Parathyroid adenoma (tissue), 2 donors: Measurements from ENCODE around the gene CNOT6L.

ENCODE experiments used
- H2AFZ ChIP-seq: fragments of 300-600 bp; sonication (generic); one replicate; pipeline ENCODE4 v1.7.0; 2017; ENCODE audit warnings: antibody characterized with exemption, mild to moderate bottlenecking
- H3K27ac ChIP-seq: fragments of 300-600 bp; sonication (generic); one replicate; pipeline ENCODE4 v1.7.0; 2017
- H3K27me3 ChIP-seq: fragments of 300-600 bp; sonication (generic); one replicate; pipeline ENCODE4 v1.7.0; 2017; ENCODE audit warnings: low read length; ENCODE audit not compliant: control insufficient read depth, insufficient read depth
- H3K36me3 ChIP-seq: fragments of 300-600 bp; sonication (generic); one replicate; pipeline ENCODE4 v1.7.0; 2017; ENCODE audit warnings: low read length; ENCODE audit not compliant: control insufficient read depth, insufficient read depth
- H3K4me1 ChIP-seq: fragments of 300-600 bp; sonication (generic); one replicate; pipeline ENCODE4 v1.7.0; 2017; ENCODE audit warnings: control low read depth
- H3K4me2 ChIP-seq: fragments of 300-600 bp; sonication (generic); one replicate; pipeline ENCODE4 v1.7.0; 2017; ENCODE audit warnings: low read length
- H3K4me3 ChIP-seq: fragments of 300-600 bp; sonication (generic); one replicate; pipeline ENCODE4 v1.7.0; 2017; ENCODE audit warnings: low read depth, low read length
- H3K79me2 ChIP-seq: fragments of 300-600 bp; sonication (generic); one replicate; pipeline ENCODE4 v1.7.0; 2017; ENCODE audit warnings: control low read depth
- H3K9ac ChIP-seq: fragments of 300-600 bp; sonication (generic); one replicate; pipeline ENCODE4 v1.7.0; 2017; ENCODE audit warnings: mild to moderate bottlenecking
- H3K9me3 ChIP-seq: fragments of 300-600 bp; sonication (generic); one replicate; pipeline ENCODE4 v1.7.0; 2017; ENCODE audit warnings: low read length; ENCODE audit not compliant: control insufficient read depth
- TF ChIP-seq, protein P1 (sequence below): fragments of 300-600 bp; sonication (generic); IDR thresholded peaks from one replicate; pipeline ENCODE4 v1.7.0; 2017; ENCODE audit warnings: antibody characterized with exemption, mild to moderate bottlenecking
- donor health status: primary hyperparathyroidism.

The CNOT6L gene

DNA sequence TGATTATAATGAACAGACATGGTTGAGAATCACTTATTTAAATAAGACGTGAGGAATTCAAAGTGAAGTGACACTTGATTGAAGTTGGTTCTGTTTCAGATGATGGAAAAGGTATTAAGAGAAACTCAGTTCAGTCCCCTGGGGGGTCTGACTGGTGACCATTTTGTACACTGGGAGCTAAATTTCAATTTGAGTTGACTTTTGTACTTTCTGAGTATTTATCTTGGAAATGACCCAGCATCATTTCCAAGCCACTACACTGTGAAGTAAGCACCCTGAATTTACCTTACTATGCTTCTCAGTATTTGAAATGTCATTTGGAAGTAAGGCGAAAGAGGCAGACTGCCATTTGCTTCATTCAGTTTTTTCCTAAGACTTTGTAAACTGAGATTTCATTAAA, 73.4 kb downstream of the CNOT6L start:
- Histone ChIP-seq H3K9me3 (no peaks in the 10 kb centered on the region), H2AFZ (no peak overlapping the region), H3K36me3 (no peaks in the 10 kb centered on the region), H3K9ac (no peak overlapping the region), H3K4me3 (no peak overlapping the region), H3K27ac (no peak overlapping the region), H3K4me2 (no peak overlapping the region), H3K79me2 (peaks cover 2% of the 10 kb centered on the region), H3K4me1 (no peaks in the 10 kb centered on the region), H3K27me3 (no peaks in the 10 kb centered on the region)
- TF ChIP-seq, protein P1, sequence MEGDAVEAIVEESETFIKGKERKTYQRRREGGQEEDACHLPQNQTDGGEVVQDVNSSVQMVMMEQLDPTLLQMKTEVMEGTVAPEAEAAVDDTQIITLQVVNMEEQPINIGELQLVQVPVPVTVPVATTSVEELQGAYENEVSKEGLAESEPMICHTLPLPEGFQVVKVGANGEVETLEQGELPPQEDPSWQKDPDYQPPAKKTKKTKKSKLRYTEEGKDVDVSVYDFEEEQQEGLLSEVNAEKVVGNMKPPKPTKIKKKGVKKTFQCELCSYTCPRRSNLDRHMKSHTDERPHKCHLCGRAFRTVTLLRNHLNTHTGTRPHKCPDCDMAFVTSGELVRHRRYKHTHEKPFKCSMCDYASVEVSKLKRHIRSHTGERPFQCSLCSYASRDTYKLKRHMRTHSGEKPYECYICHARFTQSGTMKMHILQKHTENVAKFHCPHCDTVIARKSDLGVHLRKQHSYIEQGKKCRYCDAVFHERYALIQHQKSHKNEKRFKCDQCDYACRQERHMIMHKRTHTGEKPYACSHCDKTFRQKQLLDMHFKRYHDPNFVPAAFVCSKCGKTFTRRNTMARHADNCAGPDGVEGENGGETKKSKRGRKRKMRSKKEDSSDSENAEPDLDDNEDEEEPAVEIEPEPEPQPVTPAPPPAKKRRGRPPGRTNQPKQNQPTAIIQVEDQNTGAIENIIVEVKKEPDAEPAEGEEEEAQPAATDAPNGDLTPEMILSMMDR = no peak

- no peak overlapping the region for H3K4me2 ChIP-seq
- H2AFZ ChIP-seq = no peak overlapping the region
- H3K27ac ChIP-seq = no peak overlapping the region
- no peaks in the 10 kb centered on the region for H3K36me3 ChIP-seq
- TF ChIP-seq, protein P1 = no peak
- no peaks in the 10 kb centered on the region for H3K9me3 ChIP-seq
- H3K27me3 ChIP-seq = no peaks in the 10 kb centered on the region
- no peaks in the 10 kb centered on the region for H3K4me1 ChIP-seq
- H3K79me2 ChIP-seq = peaks cover 4% of the 10 kb centered on the region
- H3K4me3 ChIP-seq = no peak overlapping the region
- no peak overlapping the region for H3K9ac ChIP-seq
Measured at GRCh38 chr4:77742054-77742453, 77.1 kb downstream of the CNOT6L start.

GRCh38 chr4:77740480-77740879, 78.7 kb downstream of the CNOT6L start:
- Histone ChIP-seq H3K27ac (no peak overlapping the region), H3K4me1 (no peaks in the 10 kb centered on the region), H2AFZ (no peak overlapping the region), H3K36me3 (no peaks in the 10 kb centered on the region), H3K4me3 (no peak overlapping the region), H3K79me2 (peaks cover 4% of the 10 kb centered on the region), H3K9me3 (no peaks in the 10 kb centered on the region), H3K27me3 (no peaks in the 10 kb centered on the region), H3K4me2 (no peak overlapping the region), H3K9ac (no peak overlapping the region)
- TF ChIP-seq, protein P1 = no peak

- Histone ChIP-seq H3K9ac (no peak overlapping the region), H3K4me2 (no peak overlapping the region), H3K9me3 (no peaks in the 10 kb centered on the region), H3K27me3 (no peaks in the 10 kb centered on the region), H3K79me2 (peaks cover 2% of the 10 kb centered on the region), H3K4me1 (no peaks in the 10 kb centered on the region), H3K4me3 (no peak overlapping the region), H3K36me3 (no peaks in the 10 kb centered on the region), H2AFZ (no peak overlapping the region), H3K27ac (no peak overlapping the region)
- TF ChIP-seq, protein P1 = no peak
Measured at GRCh38 chr4:77734928-77735327, 84.2 kb downstream of the CNOT6L start.

- Histone ChIP-seq H3K27me3 (no peaks in the 10 kb centered on the region), H3K9ac (no peak overlapping the region), H3K4me3 (no peak overlapping the region), H3K9me3 (no peaks in the 10 kb centered on the region), H3K4me1 (no peaks in the 10 kb centered on the region), H3K4me2 (no peak overlapping the region), H3K27ac (no peak overlapping the region), H2AFZ (no peak overlapping the region), H3K36me3 (no peaks in the 10 kb centered on the region), H3K79me2 (no peaks in the 10 kb centered on the region)
- TF ChIP-seq, protein P1 = no peak
Measured at GRCh38 chr4:77731656-77732055, 87.5 kb downstream of the CNOT6L start.
